Measurements from ENCODE around the gene LMOD2. TPM values are rescaled to one million over a fixed set of nuclear protein-coding genes. Genes with fewer than 3 reads are reported as not detected.

The LMOD2 gene
- total and polyA plus RNA-seq, 2 experiments from 2014 or later: not detected

DNA sequence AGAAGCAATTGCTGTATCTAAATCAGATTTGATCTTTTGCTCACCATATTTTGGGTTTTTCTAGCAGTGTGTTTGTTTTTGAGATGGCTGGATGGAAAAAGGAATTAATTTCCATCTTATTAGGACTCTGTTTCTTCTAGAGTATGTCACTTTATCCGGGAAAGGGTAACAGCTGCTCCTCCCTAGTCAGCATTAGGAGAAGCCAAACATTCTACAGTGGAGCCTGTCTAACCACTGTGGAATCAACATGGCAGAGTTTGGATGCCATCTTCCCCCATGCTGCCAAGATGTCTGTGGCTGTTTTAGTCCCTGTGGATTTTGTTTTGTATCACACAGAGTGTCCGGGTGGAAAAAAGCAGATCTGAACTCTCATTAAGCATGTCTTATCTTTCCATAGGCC, 16.0 kb upstream of the LMOD2 start:
- peaks cover 23% of the 10 kb centered on the region for H3K4me1 Mint-ChIP-seq
- no peak for ATAC-seq
- Histone ChIP-seq H3F3A (replicated peaks; ENCODE audit: low read depth) (no peaks in the 10 kb centered on the region), H3K4me2 (no peak overlapping the region), H3K79me2 (replicated peaks; ENCODE audit: insufficient read depth) (no peaks in the 10 kb centered on the region), H3K4me3 (no peak overlapping the region), H3K4me1 (ENCODE audit: insufficient read depth) (peaks cover 6% of the 10 kb centered on the region; the same call in 1 of the 2 replicates), H3K36me3 (ENCODE audit: insufficient read depth) (no peaks in the 10 kb centered on the region), H3K27me3 (ENCODE audit: insufficient read depth) (no peaks in the 10 kb centered on the region), H3K27ac (ENCODE audit: low read depth) (no peak overlapping the region), H2AFZ (no peak overlapping the region), H3K9me2 (ENCODE audit: insufficient read depth) (no peaks in the 10 kb centered on the region), H4K20me1 (replicated peaks; ENCODE audit: insufficient read depth) (no peaks in the 10 kb centered on the region)
- H3K4me3 Mint-ChIP-seq: no peak overlapping the region
- peaks cover 2% of the 10 kb centered on the region for H3K27me3 Mint-ChIP-seq (ENCODE audit: insufficient read depth, low read depth, poor library complexity)
- no peak for DNase-seq (ENCODE audit: low spot score)
- TF ChIP-seq, protein P1, sequence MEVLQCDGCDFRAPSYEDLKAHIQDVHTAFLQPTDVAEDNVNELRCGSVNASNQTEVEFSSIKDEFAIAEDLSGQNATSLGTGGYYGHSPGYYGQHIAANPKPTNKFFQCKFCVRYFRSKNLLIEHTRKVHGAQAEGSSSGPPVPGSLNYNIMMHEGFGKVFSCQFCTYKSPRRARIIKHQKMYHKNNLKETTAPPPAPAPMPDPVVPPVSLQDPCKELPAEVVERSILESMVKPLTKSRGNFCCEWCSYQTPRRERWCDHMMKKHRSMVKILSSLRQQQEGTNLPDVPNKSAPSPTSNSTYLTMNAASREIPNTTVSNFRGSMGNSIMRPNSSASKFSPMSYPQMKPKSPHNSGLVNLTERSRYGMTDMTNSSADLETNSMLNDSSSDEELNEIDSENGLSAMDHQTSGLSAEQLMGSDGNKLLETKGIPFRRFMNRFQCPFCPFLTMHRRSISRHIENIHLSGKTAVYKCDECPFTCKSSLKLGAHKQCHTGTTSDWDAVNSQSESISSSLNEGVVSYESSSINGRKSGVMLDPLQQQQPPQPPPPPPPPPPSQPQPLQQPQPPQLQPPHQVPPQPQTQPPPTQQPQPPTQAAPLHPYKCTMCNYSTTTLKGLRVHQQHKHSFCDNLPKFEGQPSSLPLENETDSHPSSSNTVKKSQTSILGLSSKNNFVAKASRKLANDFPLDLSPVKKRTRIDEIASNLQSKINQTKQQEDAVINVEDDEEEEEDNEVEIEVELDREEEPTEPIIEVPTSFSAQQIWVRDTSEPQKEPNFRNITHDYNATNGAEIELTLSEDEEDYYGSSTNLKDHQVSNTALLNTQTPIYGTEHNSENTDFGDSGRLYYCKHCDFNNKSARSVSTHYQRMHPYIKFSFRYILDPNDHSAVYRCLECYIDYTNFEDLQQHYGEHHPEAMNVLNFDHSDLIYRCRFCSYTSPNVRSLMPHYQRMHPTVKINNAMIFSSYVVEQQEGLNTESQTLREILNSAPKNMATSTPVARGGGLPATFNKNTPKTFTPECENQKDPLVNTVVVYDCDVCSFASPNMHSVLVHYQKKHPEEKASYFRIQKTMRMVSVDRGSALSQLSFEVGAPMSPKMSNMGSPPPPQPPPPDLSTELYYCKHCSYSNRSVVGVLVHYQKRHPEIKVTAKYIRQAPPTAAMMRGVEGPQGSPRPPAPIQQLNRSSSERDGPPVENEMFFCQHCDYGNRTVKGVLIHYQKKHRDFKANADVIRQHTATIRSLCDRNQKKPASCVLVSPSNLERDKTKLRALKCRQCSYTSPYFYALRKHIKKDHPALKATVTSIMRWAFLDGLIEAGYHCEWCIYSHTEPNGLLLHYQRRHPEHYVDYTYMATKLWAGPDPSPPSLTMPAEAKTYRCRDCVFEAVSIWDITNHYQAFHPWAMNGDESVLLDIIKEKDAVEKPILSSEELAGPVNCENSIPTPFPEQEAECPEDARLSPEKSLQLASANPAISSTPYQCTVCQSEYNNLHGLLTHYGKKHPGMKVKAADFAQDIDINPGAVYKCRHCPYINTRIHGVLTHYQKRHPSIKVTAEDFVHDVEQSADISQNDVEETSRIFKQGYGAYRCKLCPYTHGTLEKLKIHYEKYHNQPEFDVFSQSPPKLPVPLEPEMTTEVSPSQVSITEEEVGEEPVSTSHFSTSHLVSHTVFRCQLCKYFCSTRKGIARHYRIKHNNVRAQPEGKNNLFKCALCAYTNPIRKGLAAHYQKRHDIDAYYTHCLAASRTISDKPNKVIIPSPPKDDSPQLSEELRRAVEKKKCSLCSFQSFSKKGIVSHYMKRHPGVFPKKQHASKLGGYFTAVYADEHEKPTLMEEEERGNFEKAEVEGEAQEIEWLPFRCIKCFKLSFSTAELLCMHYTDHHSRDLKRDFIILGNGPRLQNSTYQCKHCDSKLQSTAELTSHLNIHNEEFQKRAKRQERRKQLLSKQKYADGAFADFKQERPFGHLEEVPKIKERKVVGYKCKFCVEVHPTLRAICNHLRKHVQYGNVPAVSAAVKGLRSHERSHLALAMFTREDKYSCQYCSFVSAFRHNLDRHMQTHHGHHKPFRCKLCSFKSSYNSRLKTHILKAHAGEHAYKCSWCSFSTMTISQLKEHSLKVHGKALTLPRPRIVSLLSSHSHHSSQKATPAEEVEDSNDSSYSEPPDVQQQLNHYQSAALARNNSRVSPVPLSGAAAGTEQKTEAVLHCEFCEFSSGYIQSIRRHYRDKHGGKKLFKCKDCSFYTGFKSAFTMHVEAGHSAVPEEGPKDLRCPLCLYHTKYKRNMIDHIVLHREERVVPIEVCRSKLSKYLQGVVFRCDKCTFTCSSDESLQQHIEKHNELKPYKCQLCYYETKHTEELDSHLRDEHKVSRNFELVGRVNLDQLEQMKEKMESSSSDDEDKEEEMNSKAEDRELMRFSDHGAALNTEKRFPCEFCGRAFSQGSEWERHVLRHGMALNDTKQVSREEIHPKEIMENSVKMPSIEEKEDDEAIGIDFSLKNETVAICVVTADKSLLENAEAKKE (CRISPR knock-in tag; IDR thresholded peaks at IDR 0.05): no peak
- no peak for TF ChIP-seq JUNB (IDR thresholded peaks at IDR 0.05; ENCODE audit: unreplicated experiment)
- no peak for TF ChIP-seq NANOG (IDR thresholded peaks at IDR 0.05; ENCODE audit: borderline replicate concordance)
- TF ChIP-seq STAT1 (IDR thresholded peaks at IDR 0.05; ENCODE audit: unreplicated experiment): no peak
- TF ChIP-seq POLR2AphosphoS5 (IDR thresholded peaks at IDR 0.05; ENCODE audit: low read depth): no peak
- no peak for TF ChIP-seq ZNF114 (CRISPR knock-in tag; IDR thresholded peaks at IDR 0.05)
- TF ChIP-seq ZNF331 (CRISPR knock-in tag; IDR thresholded peaks at IDR 0.05; ENCODE audit: low read depth): no peak
- TF ChIP-seq, protein P2, sequence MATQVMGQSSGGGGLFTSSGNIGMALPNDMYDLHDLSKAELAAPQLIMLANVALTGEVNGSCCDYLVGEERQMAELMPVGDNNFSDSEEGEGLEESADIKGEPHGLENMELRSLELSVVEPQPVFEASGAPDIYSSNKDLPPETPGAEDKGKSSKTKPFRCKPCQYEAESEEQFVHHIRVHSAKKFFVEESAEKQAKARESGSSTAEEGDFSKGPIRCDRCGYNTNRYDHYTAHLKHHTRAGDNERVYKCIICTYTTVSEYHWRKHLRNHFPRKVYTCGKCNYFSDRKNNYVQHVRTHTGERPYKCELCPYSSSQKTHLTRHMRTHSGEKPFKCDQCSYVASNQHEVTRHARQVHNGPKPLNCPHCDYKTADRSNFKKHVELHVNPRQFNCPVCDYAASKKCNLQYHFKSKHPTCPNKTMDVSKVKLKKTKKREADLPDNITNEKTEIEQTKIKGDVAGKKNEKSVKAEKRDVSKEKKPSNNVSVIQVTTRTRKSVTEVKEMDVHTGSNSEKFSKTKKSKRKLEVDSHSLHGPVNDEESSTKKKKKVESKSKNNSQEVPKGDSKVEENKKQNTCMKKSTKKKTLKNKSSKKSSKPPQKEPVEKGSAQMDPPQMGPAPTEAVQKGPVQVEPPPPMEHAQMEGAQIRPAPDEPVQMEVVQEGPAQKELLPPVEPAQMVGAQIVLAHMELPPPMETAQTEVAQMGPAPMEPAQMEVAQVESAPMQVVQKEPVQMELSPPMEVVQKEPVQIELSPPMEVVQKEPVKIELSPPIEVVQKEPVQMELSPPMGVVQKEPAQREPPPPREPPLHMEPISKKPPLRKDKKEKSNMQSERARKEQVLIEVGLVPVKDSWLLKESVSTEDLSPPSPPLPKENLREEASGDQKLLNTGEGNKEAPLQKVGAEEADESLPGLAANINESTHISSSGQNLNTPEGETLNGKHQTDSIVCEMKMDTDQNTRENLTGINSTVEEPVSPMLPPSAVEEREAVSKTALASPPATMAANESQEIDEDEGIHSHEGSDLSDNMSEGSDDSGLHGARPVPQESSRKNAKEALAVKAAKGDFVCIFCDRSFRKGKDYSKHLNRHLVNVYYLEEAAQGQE (IDR thresholded peaks at IDR 0.05; ENCODE audit: unreplicated experiment): no peak
- TF ChIP-seq CREB1 (CRISPR knock-in tag; IDR thresholded peaks at IDR 0.05; ENCODE audit: low read depth): no peak
- TF ChIP-seq EZH2 (IDR thresholded peaks at IDR 0.05; ENCODE audit: low read depth, unreplicated experiment): no peak
- TF ChIP-seq, protein P3, sequence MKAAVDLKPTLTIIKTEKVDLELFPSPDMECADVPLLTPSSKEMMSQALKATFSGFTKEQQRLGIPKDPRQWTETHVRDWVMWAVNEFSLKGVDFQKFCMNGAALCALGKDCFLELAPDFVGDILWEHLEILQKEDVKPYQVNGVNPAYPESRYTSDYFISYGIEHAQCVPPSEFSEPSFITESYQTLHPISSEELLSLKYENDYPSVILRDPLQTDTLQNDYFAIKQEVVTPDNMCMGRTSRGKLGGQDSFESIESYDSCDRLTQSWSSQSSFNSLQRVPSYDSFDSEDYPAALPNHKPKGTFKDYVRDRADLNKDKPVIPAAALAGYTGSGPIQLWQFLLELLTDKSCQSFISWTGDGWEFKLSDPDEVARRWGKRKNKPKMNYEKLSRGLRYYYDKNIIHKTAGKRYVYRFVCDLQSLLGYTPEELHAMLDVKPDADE (IDR thresholded peaks at IDR 0.05): no peak
- TF ChIP-seq, protein P4, sequence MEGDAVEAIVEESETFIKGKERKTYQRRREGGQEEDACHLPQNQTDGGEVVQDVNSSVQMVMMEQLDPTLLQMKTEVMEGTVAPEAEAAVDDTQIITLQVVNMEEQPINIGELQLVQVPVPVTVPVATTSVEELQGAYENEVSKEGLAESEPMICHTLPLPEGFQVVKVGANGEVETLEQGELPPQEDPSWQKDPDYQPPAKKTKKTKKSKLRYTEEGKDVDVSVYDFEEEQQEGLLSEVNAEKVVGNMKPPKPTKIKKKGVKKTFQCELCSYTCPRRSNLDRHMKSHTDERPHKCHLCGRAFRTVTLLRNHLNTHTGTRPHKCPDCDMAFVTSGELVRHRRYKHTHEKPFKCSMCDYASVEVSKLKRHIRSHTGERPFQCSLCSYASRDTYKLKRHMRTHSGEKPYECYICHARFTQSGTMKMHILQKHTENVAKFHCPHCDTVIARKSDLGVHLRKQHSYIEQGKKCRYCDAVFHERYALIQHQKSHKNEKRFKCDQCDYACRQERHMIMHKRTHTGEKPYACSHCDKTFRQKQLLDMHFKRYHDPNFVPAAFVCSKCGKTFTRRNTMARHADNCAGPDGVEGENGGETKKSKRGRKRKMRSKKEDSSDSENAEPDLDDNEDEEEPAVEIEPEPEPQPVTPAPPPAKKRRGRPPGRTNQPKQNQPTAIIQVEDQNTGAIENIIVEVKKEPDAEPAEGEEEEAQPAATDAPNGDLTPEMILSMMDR (conservative IDR thresholded peaks at IDR 0.05; ENCODE audit: low read depth in 2 of 2): no peak
- H3K9me3 Mint-ChIP-seq: no peaks in the 10 kb centered on the region
- no peak overlapping the region for H3K27ac Mint-ChIP-seq
- no peaks in the 10 kb centered on the region for H3K36me3 Mint-ChIP-seq (ENCODE audit: low read depth)
